Measurements from ENCODE around the gene ADAM10.

Gene ADAM10

DNA sequence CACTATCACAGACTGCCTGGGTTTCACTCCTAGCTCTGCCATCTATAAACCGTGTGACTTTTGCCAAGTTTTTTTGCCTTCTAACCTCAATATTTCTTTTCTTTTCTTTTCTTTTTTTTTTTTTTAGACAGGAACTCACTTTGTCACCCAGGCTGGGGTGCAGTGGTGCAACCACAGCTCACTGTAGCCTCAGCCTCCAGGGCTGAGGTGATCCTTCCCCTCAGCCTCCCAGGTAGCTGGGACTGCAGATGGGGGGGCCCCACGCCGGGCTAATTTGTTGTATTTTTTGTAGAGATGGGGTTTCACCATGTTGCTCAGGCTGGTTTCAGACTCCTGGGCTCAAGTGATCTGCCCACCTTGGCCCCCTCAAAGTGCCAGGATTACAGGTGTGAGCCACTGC is 3.2 kb upstream of the ADAM10 start:
- no peak for DNase-seq

DNA sequence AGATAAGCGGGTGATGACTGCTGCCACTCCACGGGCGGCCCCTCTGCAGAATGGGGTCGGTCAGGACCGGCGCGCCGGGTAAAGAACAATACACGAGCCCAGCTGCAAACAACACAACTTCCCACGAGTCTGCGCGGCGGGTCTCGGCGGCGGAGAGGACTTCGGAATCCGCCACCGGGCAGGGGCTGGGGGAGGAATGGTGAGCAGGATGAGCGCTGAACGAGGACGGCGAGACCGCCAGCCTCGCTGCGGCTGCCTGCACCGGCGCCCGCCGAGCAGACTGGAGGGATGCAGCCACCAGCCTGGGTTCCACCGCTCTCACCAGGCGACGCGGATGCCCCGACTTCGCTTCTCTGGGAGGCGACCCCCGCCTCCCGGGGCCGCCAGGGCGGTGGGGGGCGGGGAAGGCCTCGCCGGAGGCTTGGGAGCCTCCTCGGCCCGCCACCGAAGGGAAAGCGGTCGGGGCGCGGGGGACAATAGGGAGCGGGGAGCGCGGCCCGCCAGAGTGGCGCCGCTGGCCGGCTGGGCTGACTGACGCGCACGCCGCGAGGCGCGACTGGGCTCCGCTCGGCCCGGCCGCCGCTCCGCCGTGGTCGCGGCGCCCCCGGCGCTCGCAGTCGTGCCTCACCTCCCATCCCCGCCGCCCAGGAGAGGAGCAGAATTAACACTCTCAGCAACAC is 515 bp downstream of the ADAM10 start:
- peak; percentile 27 for DNase-seq

DNA sequence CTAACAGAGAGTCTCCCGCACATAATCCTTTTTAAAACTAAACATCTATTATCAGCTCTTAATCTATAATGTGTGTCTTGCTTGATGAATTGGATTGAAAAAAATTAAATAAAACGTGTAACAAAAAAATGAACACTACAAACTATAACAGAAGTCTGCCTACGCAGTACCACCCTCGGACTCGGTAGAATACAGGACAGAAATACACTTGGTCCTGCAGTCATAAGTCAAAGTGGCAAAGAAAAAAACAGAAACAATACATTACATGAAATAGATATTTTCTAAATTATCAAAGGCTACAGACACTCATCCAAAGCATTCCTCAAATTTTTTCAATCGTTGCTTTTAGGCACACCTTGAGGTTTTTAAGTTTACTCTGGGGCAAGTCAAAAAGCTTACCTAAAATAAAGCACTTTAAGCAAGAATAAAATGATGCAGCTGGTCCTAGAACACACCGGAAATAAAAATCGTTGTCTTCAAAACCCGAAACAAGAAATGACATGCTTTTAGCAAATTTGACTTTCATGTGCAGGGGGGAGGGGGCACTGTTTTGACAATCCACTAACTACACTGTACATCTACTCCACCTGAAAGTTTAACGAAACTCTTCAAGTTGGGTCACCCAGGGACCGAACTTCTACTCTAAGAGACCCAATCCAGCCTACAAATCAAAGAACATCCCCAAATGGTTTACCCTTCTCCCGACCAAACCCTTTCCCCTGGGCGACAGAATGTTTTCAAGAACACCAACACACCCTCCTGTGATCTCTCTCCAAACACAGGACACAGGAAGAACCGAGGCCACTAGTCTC is 1.3 kb downstream of the ADAM10 start:
- peak; percentile 42 for DNase-seq

DNA sequence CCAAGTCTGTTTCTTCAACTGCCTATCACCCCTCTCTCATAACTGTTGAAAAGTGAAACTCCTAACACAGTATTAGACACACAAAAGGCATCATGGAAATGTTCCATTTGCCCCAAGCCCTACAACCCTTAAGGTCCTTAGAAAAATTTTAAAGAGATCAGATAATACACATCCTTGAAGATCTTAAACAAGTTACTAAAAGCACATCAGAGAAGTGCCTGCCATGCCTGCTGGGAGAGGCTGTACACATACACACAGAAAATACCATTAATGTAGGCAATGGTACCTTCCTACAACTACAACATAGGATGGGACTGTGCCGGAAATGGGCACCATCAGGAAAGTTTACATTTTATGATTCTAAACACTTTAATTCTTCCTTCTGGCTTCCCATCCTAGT is 3.3 kb downstream of the ADAM10 start:
- no peak for DNase-seq

DNA sequence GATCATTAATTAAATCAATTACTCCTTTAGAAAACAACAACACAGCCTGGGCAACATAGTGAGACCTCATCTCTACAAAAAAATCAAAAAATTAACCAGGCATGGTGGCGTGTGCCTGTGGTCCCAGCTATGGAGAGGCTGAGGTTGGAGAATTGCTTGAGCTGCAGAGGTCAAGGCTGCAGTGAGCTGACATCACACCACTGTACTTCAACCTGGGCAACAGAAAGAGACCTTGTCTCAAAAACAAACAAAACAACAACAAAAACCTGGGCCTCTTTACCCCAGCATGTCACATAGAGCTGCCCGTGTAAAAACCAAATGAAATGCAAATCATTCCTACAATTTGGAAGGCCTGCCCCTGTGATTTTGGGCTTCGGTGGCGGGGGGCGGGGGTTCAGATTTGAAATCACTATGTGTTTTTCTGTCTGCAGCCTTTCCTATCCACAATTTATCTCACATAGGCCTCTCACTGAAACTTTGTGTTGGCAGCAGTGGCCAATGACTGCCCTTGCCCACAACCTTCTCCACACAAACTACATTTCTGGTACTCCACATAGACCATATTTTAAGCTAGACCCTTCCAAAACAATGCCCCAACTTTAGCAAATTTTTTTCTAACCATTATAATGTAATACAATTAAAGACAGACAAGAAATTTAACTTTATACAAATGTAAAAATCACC is 6.5 kb downstream of the ADAM10 start:
- no peak for DNase-seq

DNA sequence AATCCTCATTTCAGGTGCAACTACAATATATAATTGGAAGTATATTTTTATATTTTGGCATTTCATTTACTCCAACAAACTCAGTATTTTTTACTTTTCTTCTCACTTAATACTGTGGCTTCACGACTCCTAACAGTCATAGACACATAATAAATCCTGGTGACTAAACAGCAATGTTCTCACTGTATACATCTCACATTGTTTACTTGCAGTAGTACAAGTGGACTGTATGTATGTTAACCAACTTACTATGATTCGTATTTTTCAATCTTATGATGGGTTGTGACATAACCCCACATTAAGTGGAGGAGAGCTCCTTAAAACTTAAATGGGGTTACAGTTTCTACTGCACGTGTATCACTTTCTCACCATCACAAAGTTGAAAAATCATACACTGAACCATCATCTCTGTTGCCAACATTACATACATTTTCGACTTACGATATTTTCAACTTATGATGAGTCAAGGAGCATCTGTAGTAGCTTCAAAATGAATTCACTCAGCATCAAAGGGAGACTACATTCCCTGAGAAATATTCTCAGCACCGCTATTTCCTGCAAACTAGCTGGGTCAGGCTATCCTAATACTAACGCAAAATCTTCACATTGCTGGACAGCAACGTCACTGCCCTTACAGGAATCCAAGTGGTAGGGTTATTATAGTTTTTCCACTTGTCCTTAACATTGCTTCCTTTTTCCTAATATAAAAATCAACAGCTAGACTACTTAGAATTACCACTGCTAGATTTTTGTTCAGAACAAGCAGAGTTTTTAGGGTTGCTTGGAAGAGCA is 7.3 kb downstream of the ADAM10 start:
- DNase-seq: no peak

DNA sequence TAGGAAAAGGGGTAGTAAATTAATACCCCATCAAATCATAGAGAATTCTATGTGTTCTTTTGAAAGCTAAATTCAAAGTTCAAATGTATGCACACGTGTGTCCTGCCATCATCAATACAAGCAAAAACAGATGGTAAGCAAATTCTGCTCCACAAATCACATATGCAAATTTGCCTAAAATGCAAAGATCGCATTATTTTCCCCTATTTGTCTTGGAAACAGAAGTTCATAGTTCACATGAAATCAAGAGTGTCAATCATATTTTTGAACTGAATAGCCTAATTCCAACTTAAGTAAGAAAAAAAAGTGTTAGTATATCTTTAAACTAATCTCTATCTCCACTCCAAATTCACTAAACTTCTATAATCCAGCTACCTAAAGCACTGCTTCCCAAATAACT is 8.5 kb downstream of the ADAM10 start:
- DNase-seq: no peak

DNA sequence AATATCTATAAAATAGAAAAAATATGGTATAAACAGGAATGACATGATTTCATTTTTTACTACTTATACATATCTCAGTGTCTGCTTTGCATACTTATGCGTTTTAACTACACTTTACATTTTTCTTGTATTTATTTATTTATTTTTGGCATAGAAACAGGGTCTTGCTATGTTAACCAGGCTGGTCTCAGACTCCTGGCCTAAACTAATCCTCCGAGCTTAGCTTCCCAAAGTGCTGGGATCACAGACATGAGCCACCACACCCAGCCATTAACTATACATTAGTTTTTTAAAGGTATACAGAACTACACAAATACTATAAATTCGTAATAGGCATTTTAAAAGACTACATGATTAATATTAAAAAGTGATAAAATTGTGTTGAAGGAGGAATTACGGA is 9.1 kb downstream of the ADAM10 start:
- DNase-seq: no peak

DNA sequence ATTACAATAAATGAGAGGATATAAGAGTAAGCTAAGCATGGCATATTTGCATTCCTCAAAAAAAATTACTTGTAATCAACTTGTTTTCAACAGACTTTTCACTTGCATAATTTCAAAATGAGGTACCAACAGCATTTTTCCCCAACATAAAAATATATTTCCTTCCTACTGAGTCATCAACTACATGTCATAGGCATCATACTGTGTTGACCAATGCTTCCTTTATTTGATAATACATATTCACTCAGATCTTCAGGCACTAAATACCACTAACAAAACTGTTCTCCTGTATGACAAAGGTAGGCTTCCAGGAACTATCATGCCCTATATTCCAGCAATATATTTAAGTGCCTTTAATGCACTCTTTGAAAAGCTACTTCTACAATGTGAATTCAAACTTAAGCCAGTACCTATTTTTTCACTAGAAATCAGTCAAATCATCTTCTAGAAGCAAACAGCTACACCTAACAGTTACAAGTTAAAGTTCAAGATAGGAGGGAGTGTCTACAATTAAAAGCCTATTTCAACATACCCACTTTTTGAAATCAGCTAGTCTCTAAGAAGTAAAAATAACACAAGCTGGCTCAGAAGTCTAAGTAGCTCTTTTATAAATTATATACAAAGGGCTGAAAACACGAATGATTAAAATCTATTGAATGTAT is 11.3 kb downstream of the ADAM10 start:
- peak; percentile 21 for DNase-seq

DNA sequence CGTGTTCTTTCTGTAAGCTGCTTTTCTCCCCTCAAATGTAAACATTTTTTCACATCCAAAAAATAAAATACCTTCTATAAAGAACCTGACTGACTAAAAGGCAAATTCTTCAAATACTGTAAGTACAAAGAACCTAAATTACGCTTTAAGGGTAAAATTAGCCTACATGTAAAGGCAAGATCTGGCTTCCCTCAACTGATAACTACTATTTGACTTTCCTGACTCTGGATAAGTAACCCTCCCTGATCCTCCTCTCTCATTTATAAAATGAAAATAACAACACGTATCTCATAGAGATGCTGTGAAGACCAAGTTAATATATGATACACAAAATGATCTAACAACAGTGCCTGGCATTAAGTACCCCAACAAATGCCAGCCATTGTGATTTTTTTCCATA is 12.2 kb downstream of the ADAM10 start:
- DNase-seq: no peak

DNA sequence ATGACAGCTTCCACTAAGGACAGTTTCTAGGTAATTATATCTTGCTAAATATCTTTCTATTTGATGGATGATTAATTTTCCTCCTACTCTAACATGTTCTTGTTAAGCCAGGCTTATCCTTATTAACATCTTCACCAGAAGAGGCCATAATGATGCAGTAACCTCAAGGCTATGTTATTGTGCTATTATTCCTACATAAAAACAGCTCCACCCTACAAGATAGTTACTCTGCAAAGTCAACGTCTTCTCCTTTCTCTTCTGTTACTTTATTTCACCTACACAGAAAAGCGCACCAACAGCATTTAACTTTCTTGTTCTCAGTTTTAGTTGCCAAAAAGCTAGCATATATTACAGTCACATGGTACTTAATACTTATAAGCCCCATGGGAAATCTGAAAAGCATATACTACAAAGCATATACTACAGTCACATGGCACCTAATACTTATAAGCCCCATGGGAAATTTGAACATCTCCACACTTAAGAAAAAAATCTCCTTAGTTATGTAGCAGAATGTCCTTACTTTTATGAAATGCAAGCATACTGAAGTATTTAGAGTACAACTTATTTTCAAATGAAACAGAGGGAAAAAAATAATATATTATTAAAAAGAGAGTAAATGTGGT is 13.4 kb downstream of the ADAM10 start:
- DNase-seq: no peak

DNA sequence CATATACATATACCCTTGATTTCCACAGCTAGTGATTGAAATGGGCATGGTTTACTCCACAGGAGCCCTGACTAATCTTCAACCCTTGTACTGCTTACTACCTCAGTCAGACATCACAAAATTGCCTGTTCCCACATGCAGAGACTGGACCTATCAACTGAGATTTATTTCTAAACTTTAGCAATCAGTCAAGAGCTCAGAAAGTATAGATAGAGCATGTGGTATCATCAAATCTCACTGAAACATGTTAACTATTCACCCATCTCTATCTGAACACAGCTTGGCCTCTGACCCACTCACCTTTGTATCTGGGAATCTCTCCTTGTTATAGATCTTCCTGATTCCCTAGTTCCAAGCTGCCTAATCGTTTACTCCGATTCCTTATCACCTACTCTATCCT is 14.6 kb downstream of the ADAM10 start:
- DNase-seq: no peak

DNA sequence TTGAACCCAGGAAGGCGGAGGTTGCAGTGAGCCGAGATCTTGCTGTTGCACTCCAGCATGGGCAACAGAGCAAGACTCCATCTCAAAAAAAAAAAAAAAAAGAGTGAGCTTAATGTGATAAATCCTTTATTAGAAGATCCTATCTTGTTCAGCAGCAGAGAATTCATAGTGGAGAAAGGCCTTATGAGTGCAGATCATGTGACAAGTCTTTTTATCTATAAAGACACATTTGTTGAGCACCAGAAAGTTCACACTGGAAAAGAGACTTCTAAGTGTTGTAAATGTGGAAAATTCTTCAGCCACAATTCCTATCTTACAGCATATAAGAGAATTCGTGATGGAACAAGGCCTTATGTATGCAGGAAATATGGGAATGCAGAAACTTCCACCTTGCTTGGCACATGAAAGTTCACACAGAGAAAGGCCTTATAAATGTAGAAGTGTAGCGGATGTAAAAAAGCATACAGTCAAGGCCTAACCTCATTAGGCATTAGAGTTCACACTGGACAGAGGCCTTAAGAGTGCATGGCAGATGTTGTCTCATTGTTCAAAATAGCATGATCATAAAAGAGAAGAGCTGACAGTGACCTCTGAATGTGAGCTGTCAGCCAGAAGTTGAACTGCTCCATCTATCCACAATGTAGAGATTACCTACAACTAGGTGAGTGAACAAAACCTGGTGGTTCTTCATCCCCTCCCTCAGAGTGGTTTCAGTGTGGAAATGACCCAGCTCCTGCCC is 16.7 kb downstream of the ADAM10 start:
- no peak for DNase-seq

DNA sequence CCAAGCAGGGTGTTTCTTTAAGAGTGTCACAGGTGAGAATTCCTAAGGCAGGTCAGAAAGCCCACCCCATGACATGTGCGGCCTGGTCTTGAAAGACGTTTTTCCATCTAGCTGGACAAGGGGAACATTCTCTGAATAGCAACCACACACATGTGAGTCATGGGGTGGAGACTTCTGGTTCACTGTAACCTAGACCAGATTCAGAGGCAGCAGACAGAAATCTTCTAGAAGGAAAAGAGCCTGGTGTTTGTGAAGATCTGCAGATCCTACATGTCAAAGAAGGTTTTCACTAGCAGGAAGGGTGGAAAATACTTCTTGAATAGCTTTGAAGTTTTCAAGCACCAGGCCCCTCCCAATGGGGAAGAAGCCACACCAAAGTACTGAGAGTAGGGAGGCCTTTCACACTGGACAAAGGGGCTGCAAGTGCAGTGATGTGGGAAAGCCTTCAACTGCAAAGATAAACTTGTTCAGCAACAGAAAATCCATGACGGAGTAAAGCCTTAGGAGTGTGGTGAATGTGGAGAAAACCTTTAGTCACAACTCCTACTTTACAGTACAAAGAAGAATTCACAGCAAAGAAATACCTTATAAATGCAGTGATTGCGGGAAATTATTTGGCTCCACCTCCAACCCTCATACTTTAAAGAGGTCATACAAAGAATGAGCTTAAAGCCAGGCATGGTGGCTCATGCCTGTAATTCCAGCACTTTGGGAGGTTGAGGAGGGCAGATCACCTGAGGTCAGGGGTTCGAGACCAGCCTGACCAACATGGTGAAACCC is 17.6 kb downstream of the ADAM10 start:
- DNase-seq: peak; percentile 15

DNA sequence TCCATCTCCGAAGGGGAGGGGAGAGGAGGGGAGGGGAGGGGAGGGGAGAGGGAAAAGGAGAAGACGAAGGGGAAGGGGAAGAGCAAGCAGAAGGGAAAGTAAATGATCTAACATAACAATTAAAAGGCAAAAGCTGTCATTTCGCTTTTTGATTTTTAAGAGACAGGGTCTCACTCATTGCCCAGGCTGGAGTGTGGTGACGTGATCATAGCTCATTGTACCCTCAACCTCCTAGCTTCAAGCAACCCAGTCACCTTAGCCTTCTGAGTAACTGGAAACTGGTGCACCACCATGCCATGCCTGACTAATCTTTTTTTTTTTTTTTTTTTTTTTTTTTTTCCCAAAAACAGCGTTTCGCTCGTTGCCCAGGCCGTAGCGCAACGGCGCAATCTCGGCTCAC is 22.6 kb downstream of the ADAM10 start:
- no peak for DNase-seq

DNA sequence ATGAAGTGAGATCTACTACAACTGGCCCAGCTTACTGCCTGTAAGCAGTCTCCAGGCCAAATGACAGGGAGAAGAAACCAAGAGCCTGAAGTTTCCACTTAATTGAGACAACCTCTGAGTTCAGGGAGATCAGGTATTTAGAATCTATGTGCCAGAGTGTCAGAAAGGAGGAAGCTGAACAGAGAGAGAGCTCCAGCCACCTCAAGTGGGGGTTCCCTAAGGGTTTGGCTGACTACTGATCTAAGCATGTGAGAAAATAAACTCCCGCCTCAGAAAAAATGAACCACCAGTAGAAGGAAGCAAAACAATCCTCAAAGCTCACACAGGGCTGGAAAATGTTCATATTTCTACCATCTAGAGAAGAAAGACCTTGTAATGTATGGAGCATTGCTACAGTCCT is 25.0 kb downstream of the ADAM10 start:
- no peak for DNase-seq

DNA sequence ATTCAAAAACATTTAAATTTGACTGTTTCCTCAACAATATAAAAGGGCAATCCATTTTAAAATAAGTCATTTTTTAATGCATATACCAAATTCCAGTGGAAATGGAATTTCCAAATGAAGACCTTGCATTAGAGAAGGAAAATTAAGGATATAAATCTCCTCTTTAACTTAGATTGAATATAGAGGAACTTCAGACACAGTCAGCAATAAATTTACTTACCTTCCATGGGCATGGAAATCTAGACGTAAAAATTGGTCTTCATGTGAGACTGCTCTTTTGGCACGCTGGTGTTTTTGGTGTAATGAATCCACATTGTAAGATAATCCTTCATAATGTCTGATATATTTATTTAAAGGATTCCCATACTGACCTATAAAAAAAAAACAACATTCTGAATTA is 32.1 kb downstream of the ADAM10 start:
- no peak for DNase-seq

DNA sequence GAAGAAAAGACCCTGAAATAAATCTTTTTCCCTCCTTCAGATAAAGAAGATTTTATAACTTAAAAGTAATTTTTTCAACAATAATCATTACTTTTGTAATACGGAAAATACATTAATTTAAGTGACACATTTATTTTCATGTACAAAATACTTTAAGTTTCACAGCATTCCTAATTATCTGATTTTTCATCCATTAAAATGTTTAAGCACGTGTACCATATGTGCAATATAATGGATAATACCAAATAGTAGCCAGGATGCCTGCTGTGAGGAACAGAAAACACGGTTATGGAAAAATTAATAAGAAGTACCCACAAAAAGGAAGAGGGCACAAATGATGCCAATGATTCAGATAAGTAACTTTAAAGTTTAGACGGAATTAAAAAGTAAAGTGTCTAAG is 33.5 kb downstream of the ADAM10 start:
- DNase-seq: no peak

DNA sequence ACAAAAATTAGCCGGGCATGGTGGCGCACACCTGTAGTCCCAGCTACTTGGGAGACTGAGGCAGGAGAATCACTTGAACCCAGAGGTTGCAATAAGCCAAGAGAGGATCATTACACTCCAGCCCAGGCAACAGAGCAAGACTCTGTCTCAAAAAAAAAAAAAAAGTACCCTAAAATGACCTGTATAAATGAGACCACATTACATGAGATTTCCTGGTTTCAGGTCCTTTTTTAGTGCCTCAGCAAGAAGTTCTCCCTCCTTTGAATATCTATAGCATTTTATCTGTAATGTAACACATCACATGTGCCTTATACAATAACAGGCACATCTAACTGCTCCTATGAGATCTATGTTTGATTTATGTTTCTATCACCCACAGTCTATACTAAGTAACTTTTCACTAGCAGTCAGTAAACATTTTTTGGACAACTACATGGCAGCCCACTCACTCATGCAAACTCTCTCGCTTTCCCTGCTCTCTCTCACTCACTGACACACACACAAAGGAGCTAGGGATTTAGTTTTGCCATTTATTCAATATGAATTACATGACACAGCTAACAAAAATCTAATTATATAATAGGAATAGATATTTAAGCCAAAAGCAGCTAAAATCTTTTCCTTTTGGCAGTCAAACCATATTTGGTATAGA is 34.1 kb downstream of the ADAM10 start:
- DNase-seq: no peak

DNA sequence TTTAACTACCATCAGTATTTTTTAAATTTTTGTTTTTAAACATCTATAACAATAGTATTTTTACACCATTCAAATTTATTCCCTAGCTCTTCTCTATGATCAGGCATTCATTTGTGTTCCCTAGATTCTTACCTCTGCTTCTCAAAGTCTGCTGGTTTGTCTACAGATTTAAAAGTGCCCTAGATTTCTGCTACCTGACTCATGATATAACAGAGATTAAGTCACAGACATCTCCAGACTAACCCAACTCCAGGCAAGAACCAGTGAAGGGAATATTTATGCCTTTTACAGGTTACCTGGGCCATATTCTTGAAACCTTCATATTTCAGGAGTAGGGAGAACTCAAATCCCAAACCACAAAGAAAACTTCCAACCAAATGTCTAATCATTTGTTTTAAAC is 38.8 kb downstream of the ADAM10 start:
- DNase-seq: no peak
